ENCODE data around the gene FOXP4.

FOXP4 gene

DNA sequence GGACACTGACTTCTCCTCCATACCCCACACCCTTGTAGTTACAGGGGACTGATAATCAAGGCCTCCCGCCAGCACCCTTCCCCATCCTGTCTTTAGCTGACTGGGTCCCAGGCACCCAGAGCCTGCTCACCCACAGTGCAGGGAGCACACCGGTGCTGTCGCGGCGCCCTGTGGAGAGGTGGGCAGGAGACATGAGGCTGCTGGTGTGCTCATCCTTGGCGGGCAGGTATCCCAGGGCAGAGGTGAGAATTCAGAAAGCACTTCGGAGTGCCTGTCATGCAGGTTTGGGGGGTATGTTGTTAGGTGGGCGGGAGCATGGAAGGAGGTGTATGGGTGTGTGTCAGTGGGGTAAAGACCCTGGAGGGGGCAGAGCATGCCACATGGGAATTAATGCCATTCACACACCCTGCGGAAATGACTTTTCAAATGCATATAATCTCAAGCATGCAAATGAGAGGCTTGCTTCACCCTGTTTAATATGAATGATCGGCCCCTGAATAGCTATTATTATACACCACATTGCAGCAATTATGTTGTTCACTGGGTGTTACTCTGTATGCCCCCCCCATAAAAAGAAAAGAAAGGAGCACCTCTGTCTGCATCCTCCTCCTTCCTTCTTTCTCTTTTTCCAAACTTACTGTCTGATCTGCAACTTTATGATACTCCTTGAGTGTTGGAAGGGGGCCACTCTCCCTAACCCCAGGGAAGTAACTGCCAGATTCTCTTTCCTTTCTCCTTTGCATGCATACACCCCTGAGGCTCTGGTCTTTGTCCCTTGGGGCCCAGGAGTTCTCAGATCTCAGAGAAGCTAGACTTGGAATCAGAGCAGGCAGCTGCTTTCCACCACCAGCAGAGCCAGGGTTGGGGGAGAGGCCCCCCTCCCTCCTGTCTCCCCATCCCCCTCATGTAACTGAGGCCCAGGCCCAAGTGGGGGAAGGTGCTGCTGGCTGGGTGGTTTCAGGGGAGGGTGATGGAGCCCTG, 16.0 kb downstream of the FOXP4 start:
- H3K4me1 ChIP-seq (ENCODE audit: low read length): peaks cover 11% of the 10 kb centered on the region
- TF ChIP-seq, protein P1, sequence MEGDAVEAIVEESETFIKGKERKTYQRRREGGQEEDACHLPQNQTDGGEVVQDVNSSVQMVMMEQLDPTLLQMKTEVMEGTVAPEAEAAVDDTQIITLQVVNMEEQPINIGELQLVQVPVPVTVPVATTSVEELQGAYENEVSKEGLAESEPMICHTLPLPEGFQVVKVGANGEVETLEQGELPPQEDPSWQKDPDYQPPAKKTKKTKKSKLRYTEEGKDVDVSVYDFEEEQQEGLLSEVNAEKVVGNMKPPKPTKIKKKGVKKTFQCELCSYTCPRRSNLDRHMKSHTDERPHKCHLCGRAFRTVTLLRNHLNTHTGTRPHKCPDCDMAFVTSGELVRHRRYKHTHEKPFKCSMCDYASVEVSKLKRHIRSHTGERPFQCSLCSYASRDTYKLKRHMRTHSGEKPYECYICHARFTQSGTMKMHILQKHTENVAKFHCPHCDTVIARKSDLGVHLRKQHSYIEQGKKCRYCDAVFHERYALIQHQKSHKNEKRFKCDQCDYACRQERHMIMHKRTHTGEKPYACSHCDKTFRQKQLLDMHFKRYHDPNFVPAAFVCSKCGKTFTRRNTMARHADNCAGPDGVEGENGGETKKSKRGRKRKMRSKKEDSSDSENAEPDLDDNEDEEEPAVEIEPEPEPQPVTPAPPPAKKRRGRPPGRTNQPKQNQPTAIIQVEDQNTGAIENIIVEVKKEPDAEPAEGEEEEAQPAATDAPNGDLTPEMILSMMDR (IDR thresholded peaks at IDR 0.05; ENCODE audit: low read depth, low read length): no peak
- TF ChIP-seq EZH2phosphoT487 (IDR thresholded peaks at IDR 0.05; ENCODE audit: low read depth): no peak
- peaks cover 34% of the 10 kb centered on the region for H3K79me2 ChIP-seq (ENCODE audit: low read length)
- H3K27ac ChIP-seq (ENCODE audit: low read length): no peak overlapping the region
- no peak overlapping the region for H2AFZ ChIP-seq (ENCODE audit: low read depth, low read length)
- no peak overlapping the region for H3K4me2 ChIP-seq (ENCODE audit: low read length)
- H3K4me3 ChIP-seq (ENCODE audit: low read length): no peak overlapping the region
- no peaks in the 10 kb centered on the region for H3K27me3 ChIP-seq (ENCODE audit: low read depth, low read length)
- no peaks in the 10 kb centered on the region for H3K9me3 ChIP-seq (ENCODE audit: insufficient read depth, low read length)
- H3K36me3 ChIP-seq (replicated peaks; ENCODE audit: low read depth, low read length): peaks cover 17% of the 10 kb centered on the region
- H4K20me1 ChIP-seq (ENCODE audit: insufficient read depth, low read length): peaks cover 25% of the 10 kb centered on the region
- no peak overlapping the region for H3K9ac ChIP-seq (ENCODE audit: low read length)

DNA sequence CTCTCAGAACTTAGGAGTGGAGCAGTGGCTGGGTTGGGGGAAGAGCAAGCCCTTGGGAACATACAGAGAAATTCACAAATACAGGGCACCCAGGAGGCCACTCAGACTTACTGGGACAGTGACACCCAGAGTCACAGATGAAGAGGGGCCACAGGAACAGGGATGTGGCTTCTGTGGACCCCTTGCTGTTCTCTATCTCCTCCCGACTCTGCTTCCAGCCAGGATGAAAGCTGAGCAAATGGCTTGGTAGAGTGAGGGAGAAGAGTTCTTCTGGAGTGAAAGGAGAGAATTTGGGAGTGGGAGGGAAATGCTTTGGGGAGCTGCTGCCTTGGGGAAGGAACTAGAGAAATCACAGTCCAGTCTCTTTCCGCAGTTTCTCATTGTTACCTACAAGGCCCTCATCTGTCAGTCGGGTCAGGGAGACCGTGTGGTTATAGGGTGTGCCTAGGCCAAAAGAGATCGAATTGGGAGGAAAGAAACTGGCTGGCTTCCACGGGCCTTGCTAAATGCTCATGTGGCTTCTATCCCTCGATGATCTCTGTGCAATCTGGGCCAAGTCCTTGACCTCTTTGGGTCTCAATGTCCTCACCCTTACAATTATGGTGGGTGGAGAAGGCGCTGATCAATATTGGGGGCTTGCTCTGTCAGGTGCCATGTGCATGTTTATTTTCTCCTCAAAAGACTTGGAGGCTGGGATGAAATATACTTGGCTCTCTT, 17.0 kb downstream of the FOXP4 start:
- Histone ChIP-seq H3K36me3 (replicated peaks; ENCODE audit: low read depth, low read length) (peaks cover 19% of the 10 kb centered on the region), H4K20me1 (ENCODE audit: insufficient read depth, low read length) (peaks cover 20% of the 10 kb centered on the region), H2AFZ (ENCODE audit: low read depth, low read length) (no peak overlapping the region), H3K4me1 (ENCODE audit: low read length) (peaks cover 11% of the 10 kb centered on the region), H3K4me2 (ENCODE audit: low read length) (no peak overlapping the region), H3K9ac (ENCODE audit: low read length) (no peak overlapping the region), H3K27me3 (ENCODE audit: low read depth, low read length) (no peaks in the 10 kb centered on the region), H3K27ac (ENCODE audit: low read length) (no peak overlapping the region), H3K79me2 (ENCODE audit: low read length) (peaks cover 34% of the 10 kb centered on the region), H3K4me3 (ENCODE audit: low read length) (no peak overlapping the region), H3K9me3 (ENCODE audit: insufficient read depth, low read length) (no peaks in the 10 kb centered on the region)
- TF ChIP-seq, protein P1 (IDR thresholded peaks at IDR 0.05; ENCODE audit: low read depth, low read length): no peak
- TF ChIP-seq EZH2phosphoT487 (IDR thresholded peaks at IDR 0.05; ENCODE audit: low read depth): no peak

DNA sequence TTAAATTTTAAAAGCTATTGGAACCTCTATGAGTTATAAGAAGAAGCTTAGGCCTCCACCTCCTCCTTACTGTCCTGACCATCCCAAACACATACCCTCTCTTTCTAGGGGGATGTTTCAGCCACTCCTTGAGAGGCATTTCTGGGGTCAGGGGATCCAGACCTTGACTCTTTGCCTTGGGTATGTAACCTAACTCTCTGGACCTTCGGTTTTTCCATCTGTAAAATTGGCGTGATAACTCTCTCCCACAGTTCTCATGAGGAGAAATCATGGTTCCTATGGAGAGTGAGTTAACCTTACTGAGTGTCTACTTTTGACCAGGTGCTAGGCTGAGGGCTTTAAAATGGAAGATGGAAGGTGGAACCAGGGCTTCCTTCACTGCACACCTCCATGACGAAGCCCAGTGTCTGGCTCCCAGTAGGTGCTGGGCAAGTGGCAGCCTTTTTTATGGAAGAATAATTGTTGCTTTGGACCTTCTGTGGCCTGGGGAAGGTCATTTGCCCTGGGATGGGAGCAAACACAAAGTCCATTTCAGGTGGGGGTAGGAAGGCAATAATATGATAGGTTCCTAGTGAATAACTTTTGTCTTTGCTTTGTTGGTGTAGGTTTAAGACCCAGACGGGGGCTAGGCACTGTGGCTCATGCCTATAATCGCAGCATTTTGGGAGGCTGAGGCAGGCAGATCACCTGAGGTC, 18.4 kb downstream of the FOXP4 start:
- Histone ChIP-seq H3K27ac (ENCODE audit: low read length) (no peak overlapping the region), H3K4me1 (ENCODE audit: low read length) (peaks cover 11% of the 10 kb centered on the region), H3K27me3 (ENCODE audit: low read depth, low read length) (no peaks in the 10 kb centered on the region), H3K4me2 (ENCODE audit: low read length) (no peak overlapping the region), H4K20me1 (ENCODE audit: insufficient read depth, low read length) (0 out of 2 replicates have a peak, but pooled peaks cover 14% of the 10 kb centered on the region), H3K79me2 (ENCODE audit: low read length) (peaks cover 28% of the 10 kb centered on the region), H3K9me3 (ENCODE audit: insufficient read depth, low read length) (no peaks in the 10 kb centered on the region), H2AFZ (ENCODE audit: low read depth, low read length) (no peak overlapping the region), H3K4me3 (ENCODE audit: low read length) (no peak overlapping the region), H3K36me3 (replicated peaks; ENCODE audit: low read depth, low read length) (peaks cover 23% of the 10 kb centered on the region), H3K9ac (ENCODE audit: low read length) (no peak overlapping the region)
- no peak for TF ChIP-seq EZH2phosphoT487 (IDR thresholded peaks at IDR 0.05; ENCODE audit: low read depth)
- TF ChIP-seq, protein P1 (IDR thresholded peaks at IDR 0.05; ENCODE audit: low read depth, low read length): no peak

All from OCI-LY3 (cell line).